Spinal cord (tissue), 10 donors: Measurements from ENCODE around the gene PCNT. TPM values are rescaled to one million over a fixed set of nuclear protein-coding genes. Genes with fewer than 3 reads are reported as not detected.
A peak's percentile ranks its signal among the peaks of the same experiment; 100 is the strongest.

Experiments used
- DNase-seq, 6 donors: peaks; one replicate each; pipeline versions ENCODE4 v3.0.0 to v3.0.0-alpha.2; 2013 to 2015; ENCODE audit warnings: low spot score in 6 of 6, low read depth in 4 of 6
- H3K27ac ChIP-seq: one replicate; pipeline ENCODE4 v1.5.1; 2013; ENCODE audit warnings: low read depth, low read length, control low read depth
- H3K27me3 ChIP-seq: one replicate; pipeline ENCODE4 v1.6.1; 2013; ENCODE audit warnings: low read length; ENCODE audit not compliant: control insufficient read depth, insufficient read depth
- H3K36me3 ChIP-seq: one replicate; pipeline ENCODE4 v1.6.1; 2013; ENCODE audit warnings: low read length; ENCODE audit not compliant: control insufficient read depth, insufficient read depth
- H3K4me1 ChIP-seq: one replicate; pipeline ENCODE4 v1.6.1; 2013; ENCODE audit warnings: low read length; ENCODE audit not compliant: control insufficient read depth, insufficient read depth
- H3K4me3 ChIP-seq: one replicate; pipeline ENCODE4 v1.5.1; 2013; ENCODE audit warnings: low read depth, low read length, control low read depth
- H3K9me3 ChIP-seq: one replicate; pipeline ENCODE4 v1.6.1; 2013; ENCODE audit warnings: low read length; ENCODE audit not compliant: control insufficient read depth, insufficient read depth
- WGBS: methylation state at CpG from one replicate; pipeline ENCODE4 v1.1.5; 2013; ENCODE audit warnings: missing lambda C conversion rate; ENCODE audit not compliant: insufficient coverage; 5-methylcytosine and 5-hydroxymethylcytosine counted together
- polyA plus RNA-seq, 2 donors: library from polyadenylated mRNA; unstranded; fragments of 120-200 nt; gene quantifications; one replicate each; pipeline ENCODE4 v1.2.1, GENCODE V29; 2013; ENCODE audit not compliant: insufficient read length in 2 of 2
- total RNA-seq, 2 donors: library from RNA; depleted of rRNA in 1 of 2; stranded (reverse); fragments of 120-200 nt in 1 of 2; fragments of >200 nt in 1 of 2; gene quantifications; one replicate each; pipeline versions ENCODE4 v1.2.3 to v1.2.4, GENCODE V29; 2013 to 2014
- donor health status: healthy.

Gene PCNT
- total and polyA plus RNA-seq, 4 donors: 18.4 to 47.4 (median 29.9) TPM

GRCh38 chr21:46386734-46387088 is 62.8 kb downstream of the PCNT start:
- Histone ChIP-seq H3K36me3 (peaks cover 66% of the 10 kb centered on the region), H3K27me3 (no peaks in the 10 kb centered on the region), H3K9me3 (no peaks in the 10 kb centered on the region), H3K27ac (no peak overlapping the region), H3K4me1 (peaks cover 6% of the 10 kb centered on the region), H3K4me3 (no peak overlapping the region)
- DNase-seq: no peak
- WGBS: 82% methylated on average over 13 of the region's 13 CpGs

GRCh38 chr21:46388206-46388880 is 64.4 kb downstream of the PCNT start:
- DNase-seq: no peak
- Histone ChIP-seq H3K9me3 (no peaks in the 10 kb centered on the region), H3K27me3 (no peaks in the 10 kb centered on the region), H3K4me1 (peaks cover 9% of the 10 kb centered on the region), H3K36me3 (peaks cover 80% of the 10 kb centered on the region), H3K4me3 (no peak overlapping the region), H3K27ac (no peak overlapping the region)
- 96% methylated on average over 29 of the region's 33 CpGs for WGBS

DNA sequence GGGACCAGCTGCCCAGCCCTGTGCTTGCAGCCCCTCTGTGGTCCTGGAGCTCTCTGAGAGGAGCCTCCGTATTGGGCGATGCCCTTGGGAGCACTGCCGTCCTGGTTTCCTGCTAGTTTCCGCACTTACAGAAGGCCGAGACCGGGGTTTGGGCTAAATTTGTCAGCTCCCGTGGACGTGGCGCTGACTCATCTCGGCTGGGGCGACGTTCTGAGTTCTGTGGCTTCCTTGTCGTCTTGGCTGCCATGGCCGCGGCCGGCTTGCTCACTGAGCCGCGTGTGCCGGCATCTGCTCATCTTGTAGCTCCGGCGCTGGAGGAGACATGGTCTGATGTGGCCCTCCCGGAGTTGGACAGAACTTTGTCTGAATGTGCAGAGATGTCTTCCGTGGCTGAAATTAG is 64.9 kb downstream of the PCNT start:
- H3K4me3 ChIP-seq: no peak overlapping the region
- no peak for DNase-seq
- peaks cover 14% of the 10 kb centered on the region for H3K4me1 ChIP-seq
- no peaks in the 10 kb centered on the region for H3K9me3 ChIP-seq
- no peaks in the 10 kb centered on the region for H3K27me3 ChIP-seq
- WGBS: 97% methylated on average over 23 of the region's 23 CpGs
- peaks cover 85% of the 10 kb centered on the region for H3K36me3 ChIP-seq
- no peak overlapping the region for H3K27ac ChIP-seq

- H3K27ac ChIP-seq: no peak overlapping the region
- DNase-seq: no peak
- peaks cover 26% of the 10 kb centered on the region for H3K4me1 ChIP-seq
- no peak overlapping the region for H3K4me3 ChIP-seq
- peaks cover 84% of the 10 kb centered on the region for H3K36me3 ChIP-seq
- no peaks in the 10 kb centered on the region for H3K9me3 ChIP-seq
- WGBS: 91% methylated on average over 29 of the region's 29 CpGs
- no peaks in the 10 kb centered on the region for H3K27me3 ChIP-seq
These were observed 66.9 kb downstream of the PCNT start for GRCh38 chr21:46390603-46391545.

- Histone ChIP-seq H3K9me3 (no peaks in the 10 kb centered on the region), H3K36me3 (peaks cover 81% of the 10 kb centered on the region), H3K4me1 (peaks cover 20% of the 10 kb centered on the region), H3K27me3 (no peaks in the 10 kb centered on the region), H3K4me3 (no peak overlapping the region), H3K27ac (no peak overlapping the region)
- DNase-seq: no peak
- 100% methylated on average over 5 of the region's 9 CpGs for WGBS
These were observed 67.8 kb downstream of the PCNT start for GRCh38 chr21:46391773-46392172.

GRCh38 chr21:46392921-46393320 is 69.0 kb downstream of the PCNT start:
- no peaks in the 10 kb centered on the region for H3K9me3 ChIP-seq
- peaks cover 81% of the 10 kb centered on the region for H3K36me3 ChIP-seq
- no peak overlapping the region for H3K27ac ChIP-seq
- H3K27me3 ChIP-seq: no peaks in the 10 kb centered on the region
- H3K4me3 ChIP-seq: no peak overlapping the region
- H3K4me1 ChIP-seq: peaks cover 20% of the 10 kb centered on the region
- peak in 1 of 6 donors; percentile 36 for DNase-seq
- WGBS: 58% methylated on average over 11 of the region's 13 CpGs

DNA sequence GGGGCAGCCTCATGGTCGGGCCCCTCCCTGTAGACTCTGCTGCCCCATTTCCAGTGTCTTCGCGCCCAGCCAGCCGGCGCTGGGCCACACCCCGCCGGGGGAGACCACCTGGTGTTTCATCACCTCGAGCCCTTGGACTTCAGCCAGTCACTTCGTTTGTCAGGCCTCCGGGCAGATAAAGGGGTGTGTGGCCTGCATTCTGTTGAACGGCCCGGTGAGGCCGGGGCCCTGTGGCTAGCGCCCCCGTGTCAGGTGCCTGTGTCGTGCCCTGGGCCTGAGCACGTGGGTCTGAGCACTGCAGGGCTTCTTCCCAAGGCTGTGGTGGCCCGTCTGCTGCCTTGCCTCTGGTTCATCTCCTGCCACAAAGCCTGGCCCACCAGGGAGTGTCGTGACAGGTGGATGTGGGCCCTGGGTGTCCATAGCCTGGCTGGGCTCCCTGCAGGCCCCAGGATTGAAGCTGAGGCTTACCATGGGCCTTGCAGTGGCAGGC is 69.5 kb downstream of the PCNT start:
- Histone ChIP-seq H3K36me3 (peaks cover 82% of the 10 kb centered on the region), H3K27ac (no peak overlapping the region), H3K9me3 (no peaks in the 10 kb centered on the region), H3K27me3 (no peaks in the 10 kb centered on the region), H3K4me1 (peaks cover 20% of the 10 kb centered on the region), H3K4me3 (no peak overlapping the region)
- 62% methylated on average over 16 of the region's 19 CpGs for WGBS
- DNase-seq: peak in 1 of 6 donors; percentile 10

- Histone ChIP-seq H3K27me3 (no peaks in the 10 kb centered on the region), H3K27ac (no peak overlapping the region), H3K36me3 (peaks cover 82% of the 10 kb centered on the region), H3K4me1 (peaks cover 20% of the 10 kb centered on the region), H3K4me3 (no peak overlapping the region), H3K9me3 (no peaks in the 10 kb centered on the region)
- 34% methylated on average over 23 of the region's 27 CpGs for WGBS
- DNase-seq: peak in 2 of 6 donors; percentile 43 to 70
These were observed 70.1 kb downstream of the PCNT start for GRCh38 chr21:46393941-46394594.

DNA sequence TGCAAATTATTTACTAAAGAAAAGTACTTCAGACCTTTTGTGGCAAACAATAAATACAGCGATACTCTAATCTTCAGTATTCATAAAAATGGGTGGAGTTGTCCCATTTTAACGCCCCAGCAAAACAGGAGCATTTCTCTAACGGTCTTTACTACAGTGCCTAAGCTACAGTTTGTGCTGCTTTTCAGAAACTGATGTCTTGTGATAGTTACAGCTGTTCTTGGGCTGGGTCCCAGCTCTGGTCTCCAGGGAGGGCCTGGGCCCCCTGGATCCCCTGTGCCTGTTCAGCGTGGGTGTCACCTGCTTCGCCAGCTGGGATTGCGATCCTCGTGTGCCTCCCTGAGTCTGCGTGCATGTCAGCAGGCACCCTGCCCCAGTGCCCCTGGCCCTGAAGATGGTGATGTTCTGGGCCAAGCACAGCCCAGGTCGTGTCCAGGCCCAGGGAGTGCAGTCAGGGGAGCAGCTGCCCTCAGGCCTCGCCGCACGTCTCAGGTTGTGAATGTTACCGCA is 70.7 kb downstream of the PCNT start:
- H3K36me3 ChIP-seq: peaks cover 80% of the 10 kb centered on the region
- WGBS: 65% methylated on average over 9 of the region's 13 CpGs

More for the DNA sequence above, 70.7 kb downstream of the PCNT start:
- Histone ChIP-seq H3K27ac (no peak overlapping the region), H3K4me3 (no peak overlapping the region), H3K27me3 (no peaks in the 10 kb centered on the region), H3K9me3 (no peaks in the 10 kb centered on the region), H3K4me1 (peaks cover 20% of the 10 kb centered on the region)
- DNase-seq: peak in 1 of 6 donors; percentile 28
